ENCODE results near the gene RBM20.

RBM20 gene

GRCh38 chr10:110790913-110791506 is 146.9 kb downstream of the RBM20 start:
- FAIRE-seq = no peak

- no peak for FAIRE-seq
These were observed 147.5 kb downstream of the RBM20 start for GRCh38 chr10:110791541-110792073.

GRCh38 chr10:110792476-110793125 is 148.5 kb downstream of the RBM20 start:
- no peak for FAIRE-seq

GRCh38 chr10:110793128-110793812 is 149.1 kb downstream of the RBM20 start:
- FAIRE-seq = no peak

- FAIRE-seq = no peak
These were observed 149.8 kb downstream of the RBM20 start for GRCh38 chr10:110793886-110794285.

GRCh38 chr10:110794808-110795207 is 150.7 kb downstream of the RBM20 start:
- no peak for FAIRE-seq

GRCh38 chr10:110797416-110797815 is 153.3 kb downstream of the RBM20 start:
- no peak for FAIRE-seq

- no peak for FAIRE-seq
These were observed 154.2 kb downstream of the RBM20 start for GRCh38 chr10:110798340-110798739.

- FAIRE-seq = no peak
These were observed 158.0 kb downstream of the RBM20 start for GRCh38 chr10:110802090-110802489.

GRCh38 chr10:110802551-110803238 is 158.6 kb downstream of the RBM20 start:
- no peak for FAIRE-seq

GRCh38 chr10:110803239-110803749 is 159.2 kb downstream of the RBM20 start:
- no peak for FAIRE-seq

- no peak for FAIRE-seq
These were observed 159.7 kb downstream of the RBM20 start for GRCh38 chr10:110803830-110804338.

- no peak for FAIRE-seq
These were observed 160.2 kb downstream of the RBM20 start for GRCh38 chr10:110804376-110804775.

- no peak for FAIRE-seq
These were observed 161.2 kb downstream of the RBM20 start for GRCh38 chr10:110805292-110805691.

- FAIRE-seq = no peak
These were observed 162.2 kb downstream of the RBM20 start for GRCh38 chr10:110806335-110806734.

GRCh38 chr10:110808123-110808522 is 164.0 kb downstream of the RBM20 start:
- no peak for FAIRE-seq

GRCh38 chr10:110808615-110809014 is 164.5 kb downstream of the RBM20 start:
- no peak for FAIRE-seq

- no peak for FAIRE-seq
These were observed 166.5 kb downstream of the RBM20 start for GRCh38 chr10:110810625-110811024.

- no peak for FAIRE-seq
These were observed 167.8 kb downstream of the RBM20 start for GRCh38 chr10:110811791-110812581.

GRCh38 chr10:110812583-110812982 is 168.4 kb downstream of the RBM20 start:
- no peak for FAIRE-seq

GRCh38 chr10:110813743-110814472 is 169.8 kb downstream of the RBM20 start:
- no peak for FAIRE-seq

Data from TTC549 (cell line).